ENCODE results near the gene IFT81. TPM values are rescaled to one million over a fixed set of nuclear protein-coding genes. Genes with fewer than 3 reads are reported as not detected.
A peak's percentile ranks its signal among the peaks of the same experiment; 100 is the strongest.

Gene IFT81
- total and polyA plus RNA-seq, 2 of the 13 experiments (the other 11 are each of a cell fraction or from before 2014, with no cell fraction given) = 4.2 to 13.0 TPM

- TF ChIP-seq NFKB2 (CRISPR knock-in tag; IDR thresholded peaks at IDR 0.05; ENCODE audit: borderline replicate concordance) = 0 out of 2 replicates have a peak, but pooled peaks have one; percentile 57
- TF ChIP-seq ZNF639 (CRISPR knock-in tag; conservative IDR thresholded peaks at IDR 0.05) = no peak
- peak; percentile 29; the same call in 1 of the 2 replicates for TF ChIP-seq UBTF (CRISPR knock-in tag; IDR thresholded peaks at IDR 0.05)
- 0 out of 2 replicates have a peak, but pooled peaks have one; percentile 0 for TF ChIP-seq ZGPAT (CRISPR knock-in tag; IDR thresholded peaks at IDR 0.05)
- no peak for TF ChIP-seq ZNF138 (CRISPR knock-in tag; IDR thresholded peaks at IDR 0.05; ENCODE audit: low read depth)
- TF ChIP-seq SAP130 (CRISPR knock-in tag; IDR thresholded peaks at IDR 0.05; ENCODE audit: low read depth) = no peak
- TF ChIP-seq MXD4 (CRISPR knock-in tag; IDR thresholded peaks at IDR 0.05) = 0 out of 2 replicates have a peak, but pooled peaks have one; percentile 20
- peak; percentile 11; the same call in 1 of the 2 replicates for TF ChIP-seq STAG1 (CRISPR knock-in tag; IDR thresholded peaks at IDR 0.05)
- no peak for TF ChIP-seq FLYWCH1 (CRISPR knock-in tag; IDR thresholded peaks at IDR 0.05)
- TF ChIP-seq IKZF5 (CRISPR knock-in tag; IDR thresholded peaks at IDR 0.05) = 0 out of 2 replicates have a peak, but pooled peaks have one; percentile 23
- 0 out of 2 replicates have a peak, but pooled peaks have one; percentile 3 for TF ChIP-seq ZNF782 (CRISPR knock-in tag; IDR thresholded peaks at IDR 0.05; ENCODE audit: borderline replicate concordance)
- TF ChIP-seq ZNF446 (CRISPR knock-in tag; IDR thresholded peaks at IDR 0.05) = 0 out of 2 replicates have a peak, but pooled peaks have one; percentile 9
- no peak for TF ChIP-seq ELK4 (CRISPR knock-in tag; IDR thresholded peaks at IDR 0.05; ENCODE audit: borderline replicate concordance)
- TF ChIP-seq ZSCAN29 (CRISPR knock-in tag; conservative IDR thresholded peaks at IDR 0.05) = 0 out of 2 replicates have a peak, but pooled peaks have one; percentile 49
- TF ChIP-seq ATF5 (CRISPR knock-in tag; IDR thresholded peaks at IDR 0.05; ENCODE audit: low read depth) = no peak
- TF ChIP-seq PBX3 (CRISPR knock-in tag; IDR thresholded peaks at IDR 0.05; ENCODE audit: borderline replicate concordance) = no peak
Measured at GRCh38 chr12:110090266-110091135, 33.7 kb upstream of the IFT81 start (continued).

Data from HepG2 (cell line).